K562 (cell line): ENCODE results near the gene COL20A1. TPM values are rescaled to one million over a fixed set of nuclear protein-coding genes. Genes with fewer than 3 reads are reported as not detected.

Experiments used
- ATAC-seq: fragments of 200-7000 bp; cut with Tn5 transposase; 3 replicates; pipeline ENCODE4 v1.9.1; 2020; ENCODE audit warnings: moderate library complexity
- BruUV-seq: library from RNA; stranded (reverse); fragments of 400-500 nt; replicated peaks from 2 replicates; lab custom pipeline; 2021; lab: Mats Ljungman, UMichigan
- CTCF ChIA-PET: fragments of 300-600 bp; formaldehyde crosslinking; extraction: SDS; loops from one replicate; lab custom pipeline; 2021; ENCODE audit warnings: low intra/inter-chr PET ratio; lab: Yijun Ruan, JAX
- POLR2A ChIA-PET: fragments of 300-600, 350-650 bp; sonication (Branson Sonifier 250); formaldehyde crosslinking; extraction: SDS; loops from one replicate; lab custom pipeline; 2021; ENCODE audit warnings: antibody characterized with exemption, inconsistent platforms; lab: Yijun Ruan, JAX
- DNase-seq, 4 experiments: peaks; one replicate each; pipeline versions ENCODE4 v3.0.0 to v3.0.0-alpha.2; 2011 to 2018; ENCODE audit warnings: low spot score in 3 of 4, mixed read lengths in 3 of 4; ENCODE audit errors: extremely low read depth in 1 of 4
- FAIRE-seq: peaks from 2 replicates; lab custom pipeline; 2011; peaks lifted over from hg19 to GRCh38; lab: Jason Lieb, UNC
- H2AFZ ChIP-seq: 2 replicates; pipeline ENCODE4 v1.6.0; 2011; ENCODE audit warnings: low read depth, low read length, control low read depth, inconsistent platforms
- H3K27ac ChIP-seq: fragments of 200-600 bp; 3 replicates; pipeline ENCODE4 v1.8.0; 2011; ENCODE audit warnings: low read depth, mild to moderate bottlenecking, control low read depth, inconsistent platforms, low read length, moderate library complexity, mixed read lengths; ENCODE audit errors: extremely low read depth
- H3K27me3 ChIP-seq, 2 experiments: fragments of 300-600 bp in 1 of 2; 2 replicates in 1 of 2; 3 replicates in 1 of 2; pipeline versions ENCODE4 v1.6.0 to v1.8.0; 2011; ENCODE audit warnings: inconsistent platforms in 2 of 2, low read length in 2 of 2, mild to moderate bottlenecking in 1 of 2, mixed read lengths in 1 of 2, moderate library complexity in 1 of 2; ENCODE audit not compliant: control insufficient read depth in 2 of 2, insufficient read depth in 2 of 2
- H3K36me3 ChIP-seq: fragments of 300-600 bp; 3 replicates; pipeline ENCODE4 v1.8.0; 2011; ENCODE audit warnings: mild to moderate bottlenecking, low read length, inconsistent platforms; ENCODE audit not compliant: control insufficient read depth, insufficient read depth
- H3K4me1 ChIP-seq, 2 experiments: fragments of 200-600 bp in 1 of 2; replicated peaks in 1 of 2; 2 replicates in 1 of 2; 3 replicates in 1 of 2; pipeline versions ENCODE4 v1.5.1 to v1.8.0; 2011; ENCODE audit warnings: inconsistent platforms in 2 of 2, low read length in 2 of 2, mild to moderate bottlenecking in 1 of 2, mixed read lengths in 1 of 2, moderate library complexity in 1 of 2; ENCODE audit not compliant: control insufficient read depth in 2 of 2, insufficient read depth in 2 of 2
- H3K4me2 ChIP-seq: 2 replicates; pipeline ENCODE4 v1.6.1; 2011; ENCODE audit warnings: low read length, control low read depth, inconsistent platforms, mixed read lengths; ENCODE audit not compliant: insufficient read depth
- H3K4me3 ChIP-seq: fragments of 200-600 bp; sonication (generic), shearing (Covaris generic); 2 replicates; pipeline ENCODE4 v1.5.1; 2016; ENCODE audit warnings: control low read depth, inconsistent platforms
- H3K79me2 ChIP-seq: fragments of 200-600 bp; 3 replicates; pipeline ENCODE4 v1.8.0; 2011; ENCODE audit warnings: low read length, inconsistent platforms; ENCODE audit not compliant: control insufficient read depth, insufficient read depth
- H3K9ac ChIP-seq, 2 experiments: 2 replicates each; pipeline versions ENCODE4 v1.6.0 to v1.6.1; 2011; ENCODE audit warnings: low read depth in 2 of 2, low read length in 2 of 2, control low read depth in 1 of 2, inconsistent platforms in 1 of 2, mild to moderate bottlenecking in 1 of 2, mixed read lengths in 1 of 2; ENCODE audit not compliant: insufficient read depth in 1 of 2
- H3K9me1 ChIP-seq: one replicate; pipeline ENCODE4 v1.6.0; 2011; ENCODE audit warnings: inconsistent platforms, mild to moderate bottlenecking, low read length, moderate library complexity; ENCODE audit not compliant: control insufficient read depth, insufficient read depth
- H3K9me3 ChIP-seq: replicated peaks from 2 replicates; pipeline ENCODE4 v1.5.1; 2011; ENCODE audit warnings: low read depth, low read length, inconsistent platforms; ENCODE audit not compliant: control insufficient read depth, insufficient read depth
- H4K20me1 ChIP-seq: replicated peaks from 2 replicates; pipeline ENCODE4 v1.6.1; 2011; ENCODE audit warnings: low read length, inconsistent platforms, mixed read lengths; ENCODE audit not compliant: control insufficient read depth, insufficient read depth
- BRD9 ChIP-seq: fragments of 450-650 bp; IDR thresholded peaks from 2 replicates; pipeline ENCODE4 v1.6.1; 2018; ENCODE audit warnings: low read depth; ENCODE audit not compliant: partially characterized antibody
- KDM1A ChIP-seq, 2 experiments: fragments of 450-650 bp; IDR thresholded peaks; 2 replicates each; pipeline ENCODE4 v1.6.1; 2016; ENCODE audit warnings: mild to moderate bottlenecking in 2 of 2
- TAF15 ChIP-seq: fragments of 200-400 bp; formaldehyde crosslinking; IDR thresholded peaks from 2 replicates; pipeline ENCODE4 v1.6.1; 2017; ENCODE audit warnings: mild to moderate bottlenecking, low read depth, low read length, moderate library complexity
- ZNF384 ChIP-seq: IDR thresholded peaks from 2 replicates; pipeline ENCODE4 v1.6.1; 2012; ENCODE audit warnings: low read depth, low read length, improper control_type of control experiment
- WGBS: fragments of 100-300 bp; shearing (Covaris generic); methylation state at CpG from one replicate; pipeline ENCODE4 v1.1.6; 2016; ENCODE audit warnings: low coverage, mixed read lengths; ENCODE audit not compliant: insufficient coverage; ENCODE audit errors: missing lambda C conversion rate; 5-methylcytosine and 5-hydroxymethylcytosine counted together
- in situ Hi-C: fragments of 300-500 bp; cut with MboI; formaldehyde crosslinking; loops from 4 replicates; pipeline ENCODE4 v1.15.0; 2018; ENCODE audit warnings: inconsistent platforms, mixed read lengths
- intact Hi-C: fragments of 100-400 bp; cut with micrococcal nuclease; formaldehyde crosslinking; loops from 2 replicates; pipeline ENCODE4 v1.14.2; 2022
- polyA plus RNA-seq, 8 experiments: library from polyadenylated mRNA; depleted of rRNA in 4 of 8; stranded (reverse) in 5 of 8; unstranded in 3 of 8; fragments of >200 nt; fragmentation: Nextera tagmentation in 2 of 8; fragmentation: Illumina TruSeq in 1 of 8; extraction: Ambion mirVana in 2 of 8; extraction: Trizol in 1 of 8; gene quantifications; 2 replicates each; pipeline versions ENCODE4 v1.2.1 to v1.2.3, GENCODE V29; 2011 to 2014; ENCODE audit warnings: inconsistent platforms in 1 of 8, missing spikeins in 1 of 8
- total RNA-seq, 7 experiments: library from RNA; depleted of rRNA in 6 of 7; stranded (reverse); fragments of >200 nt in 6 of 7; fragmentation: Illumina TruSeq in 2 of 7; extraction: Trizol in 2 of 7; gene quantifications; 2 replicates each; pipeline versions ENCODE4 v1.2.1 to v1.2.3, GENCODE V29; 2011 to 2021; ENCODE audit warnings: low replicate concordance in 1 of 7
- TF ChIP-seq, protein P1 (sequence below): fragments of 450-650 bp; IDR thresholded peaks from 2 replicates; pipeline ENCODE4 v1.6.1; 2016; ENCODE audit warnings: mild to moderate bottlenecking, moderate library complexity
- TF ChIP-seq, protein P2 (sequence below): fragments of 200-800 bp; sonication (Bioruptor generic); IDR thresholded peaks from 2 replicates; pipeline ENCODE4 v1.6.1; 2016; ENCODE audit warnings: missing genetic modification characterization, missing compliant biosample characterization

COL20A1 gene
- total and polyA plus RNA-seq, 9 of the 15 experiments (the other 6 are each of a cell fraction or from before 2014, with no cell fraction given), result not detected

DNA sequence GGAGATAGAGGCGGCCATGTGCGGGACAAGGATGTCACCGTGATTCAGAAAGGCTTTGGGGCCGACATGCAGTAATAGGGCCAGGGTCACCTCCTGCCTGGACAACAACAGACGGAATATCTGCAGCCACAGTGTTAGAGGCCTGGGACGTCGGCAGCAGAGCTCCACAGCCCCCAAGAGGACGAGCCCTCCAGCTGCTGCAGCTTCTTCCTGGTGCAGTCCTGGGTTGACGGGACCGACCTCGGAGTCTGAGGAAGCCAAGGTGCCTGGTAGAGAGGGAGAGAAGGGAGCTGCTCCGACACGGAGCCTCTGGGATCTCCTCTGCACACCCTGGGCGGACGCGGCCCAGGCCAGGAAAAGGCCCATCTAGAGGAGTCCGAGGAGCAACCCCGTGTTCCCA lies 91.3 kb downstream of the COL20A1 start:
- intact Hi-C loops (loop anchor here (5.0 kb wide), 2 partner anchors 162 to 202 kb away; no protein-coding TSS in a partner anchor), in situ Hi-C loops (no loop called here)
- Histone ChIP-seq H3K27me3 (peaks cover 0 to 13% of the 10 kb centered on the region in 2 experiments; a peak in 2 of 5 replicates), H2AFZ (no peak overlapping the region), H3K79me2 (no peaks in the 10 kb centered on the region), H3K27ac (no peak overlapping the region), H3K4me2 (no peak overlapping the region), H3K36me3 (no peaks in the 10 kb centered on the region), H3K9me3 (peaks cover 8% of the 10 kb centered on the region), H3K4me1 (peaks cover 0 to 8% of the 10 kb centered on the region in 2 experiments; a peak in 2 of 5 replicates), H3K9me1 (no peaks in the 10 kb centered on the region), H4K20me1 (no peaks in the 10 kb centered on the region), H3K9ac (no peak overlapping the region), H3K4me3 (no peak overlapping the region)
- ChIA-PET POLR2A (no interaction called here), CTCF (no interaction called here)
- ATAC-seq, result no peak
- FAIRE-seq, result no peak
- BruUV-seq, result no TSS peak
- no peak for DNase-seq
- 10% methylated on average over 13 of the region's 18 CpGs for WGBS
- TF ChIP-seq KDM1A (IDR thresholded peaks at IDR 0.05) (no peak), BRD9 (no peak), ZNF384 (no peak), TAF15 (no peak)
- TF ChIP-seq, protein P1, sequence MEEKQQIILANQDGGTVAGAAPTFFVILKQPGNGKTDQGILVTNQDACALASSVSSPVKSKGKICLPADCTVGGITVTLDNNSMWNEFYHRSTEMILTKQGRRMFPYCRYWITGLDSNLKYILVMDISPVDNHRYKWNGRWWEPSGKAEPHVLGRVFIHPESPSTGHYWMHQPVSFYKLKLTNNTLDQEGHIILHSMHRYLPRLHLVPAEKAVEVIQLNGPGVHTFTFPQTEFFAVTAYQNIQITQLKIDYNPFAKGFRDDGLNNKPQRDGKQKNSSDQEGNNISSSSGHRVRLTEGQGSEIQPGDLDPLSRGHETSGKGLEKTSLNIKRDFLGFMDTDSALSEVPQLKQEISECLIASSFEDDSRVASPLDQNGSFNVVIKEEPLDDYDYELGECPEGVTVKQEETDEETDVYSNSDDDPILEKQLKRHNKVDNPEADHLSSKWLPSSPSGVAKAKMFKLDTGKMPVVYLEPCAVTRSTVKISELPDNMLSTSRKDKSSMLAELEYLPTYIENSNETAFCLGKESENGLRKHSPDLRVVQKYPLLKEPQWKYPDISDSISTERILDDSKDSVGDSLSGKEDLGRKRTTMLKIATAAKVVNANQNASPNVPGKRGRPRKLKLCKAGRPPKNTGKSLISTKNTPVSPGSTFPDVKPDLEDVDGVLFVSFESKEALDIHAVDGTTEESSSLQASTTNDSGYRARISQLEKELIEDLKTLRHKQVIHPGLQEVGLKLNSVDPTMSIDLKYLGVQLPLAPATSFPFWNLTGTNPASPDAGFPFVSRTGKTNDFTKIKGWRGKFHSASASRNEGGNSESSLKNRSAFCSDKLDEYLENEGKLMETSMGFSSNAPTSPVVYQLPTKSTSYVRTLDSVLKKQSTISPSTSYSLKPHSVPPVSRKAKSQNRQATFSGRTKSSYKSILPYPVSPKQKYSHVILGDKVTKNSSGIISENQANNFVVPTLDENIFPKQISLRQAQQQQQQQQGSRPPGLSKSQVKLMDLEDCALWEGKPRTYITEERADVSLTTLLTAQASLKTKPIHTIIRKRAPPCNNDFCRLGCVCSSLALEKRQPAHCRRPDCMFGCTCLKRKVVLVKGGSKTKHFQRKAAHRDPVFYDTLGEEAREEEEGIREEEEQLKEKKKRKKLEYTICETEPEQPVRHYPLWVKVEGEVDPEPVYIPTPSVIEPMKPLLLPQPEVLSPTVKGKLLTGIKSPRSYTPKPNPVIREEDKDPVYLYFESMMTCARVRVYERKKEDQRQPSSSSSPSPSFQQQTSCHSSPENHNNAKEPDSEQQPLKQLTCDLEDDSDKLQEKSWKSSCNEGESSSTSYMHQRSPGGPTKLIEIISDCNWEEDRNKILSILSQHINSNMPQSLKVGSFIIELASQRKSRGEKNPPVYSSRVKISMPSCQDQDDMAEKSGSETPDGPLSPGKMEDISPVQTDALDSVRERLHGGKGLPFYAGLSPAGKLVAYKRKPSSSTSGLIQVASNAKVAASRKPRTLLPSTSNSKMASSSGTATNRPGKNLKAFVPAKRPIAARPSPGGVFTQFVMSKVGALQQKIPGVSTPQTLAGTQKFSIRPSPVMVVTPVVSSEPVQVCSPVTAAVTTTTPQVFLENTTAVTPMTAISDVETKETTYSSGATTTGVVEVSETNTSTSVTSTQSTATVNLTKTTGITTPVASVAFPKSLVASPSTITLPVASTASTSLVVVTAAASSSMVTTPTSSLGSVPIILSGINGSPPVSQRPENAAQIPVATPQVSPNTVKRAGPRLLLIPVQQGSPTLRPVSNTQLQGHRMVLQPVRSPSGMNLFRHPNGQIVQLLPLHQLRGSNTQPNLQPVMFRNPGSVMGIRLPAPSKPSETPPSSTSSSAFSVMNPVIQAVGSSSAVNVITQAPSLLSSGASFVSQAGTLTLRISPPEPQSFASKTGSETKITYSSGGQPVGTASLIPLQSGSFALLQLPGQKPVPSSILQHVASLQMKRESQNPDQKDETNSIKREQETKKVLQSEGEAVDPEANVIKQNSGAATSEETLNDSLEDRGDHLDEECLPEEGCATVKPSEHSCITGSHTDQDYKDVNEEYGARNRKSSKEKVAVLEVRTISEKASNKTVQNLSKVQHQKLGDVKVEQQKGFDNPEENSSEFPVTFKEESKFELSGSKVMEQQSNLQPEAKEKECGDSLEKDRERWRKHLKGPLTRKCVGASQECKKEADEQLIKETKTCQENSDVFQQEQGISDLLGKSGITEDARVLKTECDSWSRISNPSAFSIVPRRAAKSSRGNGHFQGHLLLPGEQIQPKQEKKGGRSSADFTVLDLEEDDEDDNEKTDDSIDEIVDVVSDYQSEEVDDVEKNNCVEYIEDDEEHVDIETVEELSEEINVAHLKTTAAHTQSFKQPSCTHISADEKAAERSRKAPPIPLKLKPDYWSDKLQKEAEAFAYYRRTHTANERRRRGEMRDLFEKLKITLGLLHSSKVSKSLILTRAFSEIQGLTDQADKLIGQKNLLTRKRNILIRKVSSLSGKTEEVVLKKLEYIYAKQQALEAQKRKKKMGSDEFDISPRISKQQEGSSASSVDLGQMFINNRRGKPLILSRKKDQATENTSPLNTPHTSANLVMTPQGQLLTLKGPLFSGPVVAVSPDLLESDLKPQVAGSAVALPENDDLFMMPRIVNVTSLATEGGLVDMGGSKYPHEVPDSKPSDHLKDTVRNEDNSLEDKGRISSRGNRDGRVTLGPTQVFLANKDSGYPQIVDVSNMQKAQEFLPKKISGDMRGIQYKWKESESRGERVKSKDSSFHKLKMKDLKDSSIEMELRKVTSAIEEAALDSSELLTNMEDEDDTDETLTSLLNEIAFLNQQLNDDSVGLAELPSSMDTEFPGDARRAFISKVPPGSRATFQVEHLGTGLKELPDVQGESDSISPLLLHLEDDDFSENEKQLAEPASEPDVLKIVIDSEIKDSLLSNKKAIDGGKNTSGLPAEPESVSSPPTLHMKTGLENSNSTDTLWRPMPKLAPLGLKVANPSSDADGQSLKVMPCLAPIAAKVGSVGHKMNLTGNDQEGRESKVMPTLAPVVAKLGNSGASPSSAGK, result no peak
- TF ChIP-seq, protein P2, sequence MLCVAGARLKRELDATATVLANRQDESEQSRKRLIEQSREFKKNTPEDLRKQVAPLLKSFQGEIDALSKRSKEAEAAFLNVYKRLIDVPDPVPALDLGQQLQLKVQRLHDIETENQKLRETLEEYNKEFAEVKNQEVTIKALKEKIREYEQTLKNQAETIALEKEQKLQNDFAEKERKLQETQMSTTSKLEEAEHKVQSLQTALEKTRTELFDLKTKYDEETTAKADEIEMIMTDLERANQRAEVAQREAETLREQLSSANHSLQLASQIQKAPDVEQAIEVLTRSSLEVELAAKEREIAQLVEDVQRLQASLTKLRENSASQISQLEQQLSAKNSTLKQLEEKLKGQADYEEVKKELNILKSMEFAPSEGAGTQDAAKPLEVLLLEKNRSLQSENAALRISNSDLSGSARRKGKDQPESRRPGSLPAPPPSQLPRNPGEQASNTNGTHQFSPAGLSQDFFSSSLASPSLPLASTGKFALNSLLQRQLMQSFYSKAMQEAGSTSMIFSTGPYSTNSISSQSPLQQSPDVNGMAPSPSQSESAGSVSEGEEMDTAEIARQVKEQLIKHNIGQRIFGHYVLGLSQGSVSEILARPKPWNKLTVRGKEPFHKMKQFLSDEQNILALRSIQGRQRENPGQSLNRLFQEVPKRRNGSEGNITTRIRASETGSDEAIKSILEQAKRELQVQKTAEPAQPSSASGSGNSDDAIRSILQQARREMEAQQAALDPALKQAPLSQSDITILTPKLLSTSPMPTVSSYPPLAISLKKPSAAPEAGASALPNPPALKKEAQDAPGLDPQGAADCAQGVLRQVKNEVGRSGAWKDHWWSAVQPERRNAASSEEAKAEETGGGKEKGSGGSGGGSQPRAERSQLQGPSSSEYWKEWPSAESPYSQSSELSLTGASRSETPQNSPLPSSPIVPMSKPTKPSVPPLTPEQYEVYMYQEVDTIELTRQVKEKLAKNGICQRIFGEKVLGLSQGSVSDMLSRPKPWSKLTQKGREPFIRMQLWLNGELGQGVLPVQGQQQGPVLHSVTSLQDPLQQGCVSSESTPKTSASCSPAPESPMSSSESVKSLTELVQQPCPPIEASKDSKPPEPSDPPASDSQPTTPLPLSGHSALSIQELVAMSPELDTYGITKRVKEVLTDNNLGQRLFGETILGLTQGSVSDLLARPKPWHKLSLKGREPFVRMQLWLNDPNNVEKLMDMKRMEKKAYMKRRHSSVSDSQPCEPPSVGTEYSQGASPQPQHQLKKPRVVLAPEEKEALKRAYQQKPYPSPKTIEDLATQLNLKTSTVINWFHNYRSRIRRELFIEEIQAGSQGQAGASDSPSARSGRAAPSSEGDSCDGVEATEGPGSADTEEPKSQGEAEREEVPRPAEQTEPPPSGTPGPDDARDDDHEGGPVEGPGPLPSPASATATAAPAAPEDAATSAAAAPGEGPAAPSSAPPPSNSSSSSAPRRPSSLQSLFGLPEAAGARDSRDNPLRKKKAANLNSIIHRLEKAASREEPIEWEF, result no peak
